ENCODE data around the gene SCRN2.

DNA sequence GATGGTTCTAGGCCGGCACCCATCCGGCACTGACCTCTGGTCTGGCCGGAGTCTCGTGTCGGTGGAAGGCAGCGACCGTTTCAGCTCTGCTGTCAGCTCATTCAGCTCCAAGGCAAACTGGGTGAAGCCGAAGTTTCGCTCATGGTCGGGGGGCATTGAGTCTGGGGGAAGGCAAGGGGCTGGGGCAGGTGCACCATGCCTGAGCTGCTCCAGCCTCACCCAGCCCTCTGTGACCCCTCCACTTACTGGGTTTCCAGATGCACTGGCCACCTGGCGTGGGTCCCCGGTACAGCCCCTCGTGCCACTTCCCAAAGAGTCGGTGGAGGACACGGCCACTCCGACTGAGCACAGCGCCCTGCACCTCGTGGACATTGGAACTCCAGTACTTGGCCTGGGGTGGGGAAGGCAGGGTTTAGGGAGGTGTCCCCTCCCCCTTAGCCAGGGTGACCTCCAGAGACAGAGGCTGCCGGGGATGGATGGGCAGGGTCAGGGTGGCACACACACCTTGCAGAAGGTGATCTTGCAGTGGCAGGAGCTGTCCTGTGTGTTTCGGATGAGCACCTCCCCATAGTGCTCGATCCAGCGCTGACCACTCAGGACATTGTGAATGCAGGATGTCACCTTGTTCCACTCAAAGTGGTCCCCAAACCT, 32.1 kb downstream of the SCRN2 start:
- TF ChIP-seq GATA2 (IDR thresholded peaks at IDR 0.05; ENCODE audit: low read depth, low read length) (no peak), GATA3 (IDR thresholded peaks at IDR 0.05; ENCODE audit: low read depth, low read length) (no peak)

Measured in SH-SY5Y (cell line).